HEK293 (cell line): ENCODE measurements around the gene FOXP3.

Experiments used
- CTCF ChIA-PET: fragments of 350-600 bp; formaldehyde crosslinking; extraction: SDS; loops from one replicate; lab custom pipeline; 2021; ENCODE audit warnings: antibody characterized with exemption; lab: Yijun Ruan, JAX
- POLR2A ChIA-PET: fragments of 300-600 bp; formaldehyde crosslinking; extraction: SDS; loops from one replicate; lab custom pipeline; 2020; ENCODE audit warnings: antibody characterized with exemption, inconsistent platforms; lab: Yijun Ruan, JAX
- H3K27ac ChIP-seq: fragments of 200-500 bp; sonication (Bioruptor generic); 2 replicates; pipeline ENCODE4 v1.5.1; 2014; ENCODE audit warnings: low read depth, low read length, control low read depth, inconsistent platforms; ENCODE audit errors: extremely low read depth
- H3K36me3 ChIP-seq, 2 experiments: fragments of 200-500 bp in 1 of 2; sonication (Bioruptor generic) in 1 of 2; 1 replicate in 1 of 2; 2 replicates in 1 of 2; pipeline ENCODE4 v1.5.1; 2014 to 2017; ENCODE audit warnings: inconsistent platforms in 2 of 2, low read length in 2 of 2; ENCODE audit not compliant: control insufficient read depth in 2 of 2, insufficient read depth in 1 of 2
- H3K4me1 ChIP-seq: fragments of 200-500 bp; sonication (Bioruptor generic); 2 replicates; pipeline ENCODE4 v1.5.1; 2014; ENCODE audit warnings: mild to moderate bottlenecking, low read length, inconsistent platforms; ENCODE audit not compliant: control insufficient read depth, insufficient read depth
- H3K4me3 ChIP-seq: 2 replicates; pipeline ENCODE4 v1.5.1; 2011; ENCODE audit warnings: low read depth, mild to moderate bottlenecking, control low read depth, low read length, moderate library complexity
- H3K9me3 ChIP-seq: fragments of 200-500 bp; sonication (Bioruptor generic); 2 replicates; pipeline ENCODE4 v1.5.1; 2014; ENCODE audit warnings: low read depth, low read length, inconsistent platforms; ENCODE audit not compliant: control insufficient read depth, insufficient read depth
- FEZF1 ChIP-seq: fragments of 450-650 bp; formaldehyde crosslinking; IDR thresholded peaks from 2 replicates; pipeline ENCODE4 v1.5.1; 2016; ENCODE audit warnings: missing biosample characterization, missing genetic modification characterization
- HOXC10 ChIP-seq: sonication (generic); formaldehyde crosslinking; IDR thresholded peaks from 2 replicates; pipeline ENCODE4 v1.8.1; 2023; ENCODE audit warnings: mild to moderate bottlenecking, missing genetic modification reagents
- KLF9 ChIP-seq: fragments of 450-650 bp; formaldehyde crosslinking; IDR thresholded peaks from 2 replicates; pipeline ENCODE4 v1.5.1; 2016; ENCODE audit warnings: missing biosample characterization, missing genetic modification characterization, low read depth
- MZF1 ChIP-seq: fragments of 450-650 bp; formaldehyde crosslinking; IDR thresholded peaks from 2 replicates; pipeline ENCODE4 v1.5.1; 2017; ENCODE audit warnings: missing biosample characterization, missing genetic modification characterization, borderline replicate concordance
- RBAK ChIP-seq: fragments of 450-650 bp; formaldehyde crosslinking; IDR thresholded peaks from 2 replicates; pipeline ENCODE4 v1.5.1; 2016; ENCODE audit warnings: missing biosample characterization, missing genetic modification characterization
- SETDB1 ChIP-seq: IDR thresholded peaks from one replicate; pipeline ENCODE4 v1.6.1; 2017; ENCODE audit warnings: mild to moderate bottlenecking, low read length, moderate library complexity, mixed read lengths; ENCODE audit not compliant: insufficient read length
- WT1 ChIP-seq: fragments of 450-650 bp; formaldehyde crosslinking; IDR thresholded peaks from 2 replicates; pipeline ENCODE4 v1.5.1; 2016; ENCODE audit warnings: missing biosample characterization, missing genetic modification characterization
- ZNF138 ChIP-seq: fragments of 450-650 bp; formaldehyde crosslinking; IDR thresholded peaks from 2 replicates; pipeline ENCODE4 v1.5.1; 2016; ENCODE audit warnings: missing biosample characterization, missing genetic modification characterization, borderline replicate concordance
- ZNF211 ChIP-seq: fragments of 450-650 bp; formaldehyde crosslinking; IDR thresholded peaks from 2 replicates; pipeline ENCODE4 v1.5.1; 2016; ENCODE audit warnings: low read depth, missing biosample characterization, missing genetic modification characterization
- ZNF311 ChIP-seq: fragments of 450-650 bp; formaldehyde crosslinking; IDR thresholded peaks from 2 replicates; pipeline ENCODE4 v1.5.1; 2017; ENCODE audit warnings: missing biosample characterization, missing genetic modification characterization, borderline replicate concordance
- ZNF350 ChIP-seq: fragments of 450-650 bp; formaldehyde crosslinking; IDR thresholded peaks from 2 replicates; pipeline ENCODE4 v1.5.0; 2017; ENCODE audit warnings: missing biosample characterization, mild to moderate bottlenecking, missing genetic modification characterization
- ZNF677 ChIP-seq: fragments of 450-650 bp; IDR thresholded peaks from 2 replicates; pipeline ENCODE4 v1.5.0; 2018; ENCODE audit warnings: missing biosample characterization, mild to moderate bottlenecking, missing genetic modification characterization, moderate library complexity
- ZNF747 ChIP-seq: fragments of 450-650 bp; formaldehyde crosslinking; IDR thresholded peaks from 2 replicates; pipeline ENCODE4 v1.5.1; 2016; ENCODE audit warnings: missing biosample characterization, missing genetic modification characterization
- ZSCAN23 ChIP-seq: fragments of 450-650 bp; formaldehyde crosslinking; IDR thresholded peaks from 2 replicates; pipeline ENCODE4 v1.5.1; 2016; ENCODE audit warnings: missing biosample characterization, missing genetic modification characterization
- TF ChIP-seq, protein P1 (sequence below): fragments of 450-650 bp; formaldehyde crosslinking; IDR thresholded peaks from 2 replicates; pipeline ENCODE4 v1.5.1; 2016; ENCODE audit warnings: missing biosample characterization, missing genetic modification characterization
- TF ChIP-seq, protein P2 (sequence below): fragments of 450-650 bp; formaldehyde crosslinking; IDR thresholded peaks from 2 replicates; pipeline ENCODE4 v1.5.1; 2016; ENCODE audit warnings: missing biosample characterization, missing genetic modification characterization
- TF ChIP-seq, protein P3 (sequence below): fragments of 450-650 bp; formaldehyde crosslinking; IDR thresholded peaks from 2 replicates; pipeline ENCODE4 v1.5.1; 2017; ENCODE audit warnings: missing biosample characterization, missing genetic modification characterization

FOXP3 gene

DNA sequence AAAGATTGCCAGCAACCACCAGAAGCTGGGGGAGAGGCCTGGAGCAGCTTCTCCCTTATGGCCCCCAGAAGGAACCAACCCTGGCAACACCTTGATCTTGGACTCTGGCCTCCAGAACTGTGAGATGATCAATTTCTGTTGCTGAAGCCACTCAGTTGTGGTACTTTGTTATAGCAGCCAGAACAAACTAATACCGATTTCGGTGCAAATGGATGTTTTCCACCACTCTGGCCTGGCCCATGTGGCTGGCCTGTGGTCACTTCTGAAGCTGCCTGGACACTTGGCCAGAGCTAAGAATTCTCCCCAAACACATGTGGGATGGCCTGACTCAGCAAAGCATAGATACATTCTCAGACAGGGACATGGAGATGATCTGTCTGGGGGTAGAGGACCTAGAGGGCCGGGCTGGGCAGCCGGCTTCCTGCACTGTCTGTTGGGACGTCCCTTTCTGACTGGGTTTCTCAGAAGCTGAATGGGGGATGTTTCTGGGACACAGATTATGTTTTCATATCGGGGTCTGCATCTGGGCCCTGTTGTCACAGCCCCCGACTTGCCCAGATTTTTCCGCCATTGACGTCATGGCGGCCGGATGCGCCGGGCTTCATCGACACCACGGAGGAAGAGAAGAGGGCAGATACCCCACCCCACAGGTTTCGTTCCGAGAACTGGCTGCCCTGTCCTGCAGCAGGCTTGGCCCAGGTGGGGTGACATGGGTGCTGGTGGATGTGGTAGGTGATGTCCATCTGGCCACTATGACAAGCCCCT lies 4.1 kb downstream of the FOXP3 start (continued):
- TF ChIP-seq MZF1 (tag by site-specific recombination) = no peak
- TF ChIP-seq HOXC10 = no peak
- TF ChIP-seq RBAK (tag by site-specific recombination) = no peak

DNA sequence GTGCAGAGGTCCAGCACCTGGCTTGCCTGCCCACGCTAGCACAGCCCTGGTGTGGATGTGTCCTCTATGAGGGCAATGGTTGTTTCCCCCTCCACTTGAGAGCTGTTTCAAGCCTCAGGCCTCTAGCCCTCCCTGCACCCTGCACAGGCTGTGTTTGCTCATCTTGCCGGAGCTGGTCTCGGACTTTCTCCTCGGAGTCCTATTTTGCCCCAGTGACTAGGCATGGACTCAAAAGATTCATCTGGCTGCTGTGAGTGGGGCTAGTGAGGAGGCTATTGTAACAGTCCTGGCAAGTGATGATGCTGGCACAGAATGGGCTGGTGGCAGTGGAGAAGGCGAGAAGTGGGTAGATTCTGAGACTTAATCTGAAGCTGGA lies 5.8 kb downstream of the FOXP3 start:
- TF ChIP-seq ZNF677 (tag by site-specific recombination) = no peak
- TF ChIP-seq ZNF138 (tag by site-specific recombination) = no peak
- TF ChIP-seq ZNF747 = no peak
- no peak for TF ChIP-seq WT1 (tag by site-specific recombination)
- TF ChIP-seq ZNF311 (tag by site-specific recombination) = no peak
- TF ChIP-seq, protein P1, sequence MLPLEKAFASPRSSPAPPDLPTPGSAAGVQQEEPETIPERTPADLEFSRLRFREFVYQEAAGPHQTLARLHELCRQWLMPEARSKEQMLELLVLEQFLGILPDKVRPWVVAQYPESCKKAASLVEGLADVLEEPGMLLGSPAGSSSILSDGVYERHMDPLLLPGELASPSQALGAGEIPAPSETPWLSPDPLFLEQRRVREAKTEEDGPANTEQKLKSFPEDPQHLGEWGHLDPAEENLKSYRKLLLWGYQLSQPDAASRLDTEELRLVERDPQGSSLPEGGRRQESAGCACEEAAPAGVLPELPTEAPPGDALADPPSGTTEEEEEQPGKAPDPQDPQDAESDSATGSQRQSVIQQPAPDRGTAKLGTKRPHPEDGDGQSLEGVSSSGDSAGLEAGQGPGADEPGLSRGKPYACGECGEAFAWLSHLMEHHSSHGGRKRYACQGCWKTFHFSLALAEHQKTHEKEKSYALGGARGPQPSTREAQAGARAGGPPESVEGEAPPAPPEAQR = no peak
- ChIA-PET CTCF (no interaction called here), POLR2A (interaction anchor here (3.0 kb wide), 1 partner anchor 10 kb away, joined by 11 read pairs; no protein-coding TSS in a partner anchor)
- no peak overlapping the region for H3K4me3 ChIP-seq
- H3K27ac ChIP-seq = no peak overlapping the region
- no peaks in the 10 kb centered on the region for H3K4me1 ChIP-seq
- H3K9me3 ChIP-seq = no peaks in the 10 kb centered on the region
- H3K36me3 ChIP-seq = no peaks in the 10 kb centered on the region

DNA sequence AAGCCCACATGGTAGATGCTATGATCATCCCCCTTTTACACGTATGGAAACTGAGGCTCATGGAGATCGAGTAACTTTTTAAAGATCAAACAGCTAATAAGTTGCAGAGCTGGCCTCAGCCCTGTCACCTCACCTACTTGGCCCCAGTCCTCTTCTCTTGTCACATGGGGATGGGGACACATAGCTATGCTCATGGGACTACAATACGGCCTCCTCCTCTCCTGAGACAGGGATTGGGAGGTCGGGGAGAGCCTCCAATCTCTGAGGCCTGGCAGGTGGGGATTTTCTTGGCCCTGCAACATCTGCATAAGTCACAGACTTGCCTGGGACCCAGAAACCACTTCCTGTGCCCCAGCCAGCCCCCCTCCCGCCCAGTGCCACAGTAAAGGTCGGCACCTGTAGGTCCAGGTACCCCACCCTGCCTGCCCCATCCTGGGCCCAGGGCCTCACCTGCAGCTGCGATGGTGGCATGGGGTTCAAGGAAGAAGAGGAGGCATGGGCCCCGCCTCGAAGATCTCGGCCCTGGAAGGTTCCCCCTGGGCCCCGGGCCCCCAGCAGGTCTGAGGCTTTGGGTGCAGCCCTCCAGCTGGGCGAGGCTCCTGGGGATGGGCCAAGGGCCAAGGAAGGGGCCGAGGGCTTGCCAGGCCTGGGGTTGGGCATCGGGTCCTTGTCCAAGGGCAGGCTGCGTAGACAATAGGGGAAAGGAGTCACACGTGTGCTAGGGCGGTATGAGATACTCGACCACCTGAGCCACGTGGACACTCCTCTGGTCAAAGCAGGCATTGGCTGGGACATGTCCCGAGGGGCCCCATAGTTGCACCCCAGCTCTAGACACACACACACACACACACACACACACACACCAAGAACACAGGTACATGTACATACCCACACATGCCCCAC lies 6.4 kb downstream of the FOXP3 start:
- H3K27ac ChIP-seq = no peak overlapping the region
- ChIA-PET CTCF (no interaction called here), POLR2A (interaction anchor here (3.0 kb wide), 1 partner anchor 11 kb away, joined by 11 read pairs; no protein-coding TSS in a partner anchor)
- H3K9me3 ChIP-seq = no peaks in the 10 kb centered on the region
- no peaks in the 10 kb centered on the region for H3K4me1 ChIP-seq
- no peak overlapping the region for H3K4me3 ChIP-seq
- TF ChIP-seq, protein P1 = no peak
- no peak for TF ChIP-seq ZSCAN23
- no peak for TF ChIP-seq ZNF350 (tag by site-specific recombination)
- TF ChIP-seq, protein P2, sequence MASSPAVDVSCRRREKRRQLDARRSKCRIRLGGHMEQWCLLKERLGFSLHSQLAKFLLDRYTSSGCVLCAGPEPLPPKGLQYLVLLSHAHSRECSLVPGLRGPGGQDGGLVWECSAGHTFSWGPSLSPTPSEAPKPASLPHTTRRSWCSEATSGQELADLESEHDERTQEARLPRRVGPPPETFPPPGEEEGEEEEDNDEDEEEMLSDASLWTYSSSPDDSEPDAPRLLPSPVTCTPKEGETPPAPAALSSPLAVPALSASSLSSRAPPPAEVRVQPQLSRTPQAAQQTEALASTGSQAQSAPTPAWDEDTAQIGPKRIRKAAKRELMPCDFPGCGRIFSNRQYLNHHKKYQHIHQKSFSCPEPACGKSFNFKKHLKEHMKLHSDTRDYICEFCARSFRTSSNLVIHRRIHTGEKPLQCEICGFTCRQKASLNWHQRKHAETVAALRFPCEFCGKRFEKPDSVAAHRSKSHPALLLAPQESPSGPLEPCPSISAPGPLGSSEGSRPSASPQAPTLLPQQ (tag by site-specific recombination) = no peak
- no peak for TF ChIP-seq SETDB1
- no peak for TF ChIP-seq KLF9 (tag by site-specific recombination)
- TF ChIP-seq, protein P3, sequence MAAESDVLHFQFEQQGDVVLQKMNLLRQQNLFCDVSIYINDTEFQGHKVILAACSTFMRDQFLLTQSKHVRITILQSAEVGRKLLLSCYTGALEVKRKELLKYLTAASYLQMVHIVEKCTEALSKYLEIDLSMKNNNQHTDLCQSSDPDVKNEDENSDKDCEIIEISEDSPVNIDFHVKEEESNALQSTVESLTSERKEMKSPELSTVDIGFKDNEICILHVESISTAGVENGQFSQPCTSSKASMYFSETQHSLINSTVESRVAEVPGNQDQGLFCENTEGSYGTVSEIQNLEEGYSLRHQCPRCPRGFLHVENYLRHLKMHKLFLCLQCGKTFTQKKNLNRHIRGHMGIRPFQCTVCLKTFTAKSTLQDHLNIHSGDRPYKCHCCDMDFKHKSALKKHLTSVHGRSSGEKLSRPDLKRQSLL (tag by site-specific recombination) = no peak
- TF ChIP-seq FEZF1 (tag by site-specific recombination) = no peak
- no peak for TF ChIP-seq ZNF211 (tag by site-specific recombination)
- no peaks in the 10 kb centered on the region for H3K36me3 ChIP-seq
